ENCODE data around the gene C17orf107.

DNA sequence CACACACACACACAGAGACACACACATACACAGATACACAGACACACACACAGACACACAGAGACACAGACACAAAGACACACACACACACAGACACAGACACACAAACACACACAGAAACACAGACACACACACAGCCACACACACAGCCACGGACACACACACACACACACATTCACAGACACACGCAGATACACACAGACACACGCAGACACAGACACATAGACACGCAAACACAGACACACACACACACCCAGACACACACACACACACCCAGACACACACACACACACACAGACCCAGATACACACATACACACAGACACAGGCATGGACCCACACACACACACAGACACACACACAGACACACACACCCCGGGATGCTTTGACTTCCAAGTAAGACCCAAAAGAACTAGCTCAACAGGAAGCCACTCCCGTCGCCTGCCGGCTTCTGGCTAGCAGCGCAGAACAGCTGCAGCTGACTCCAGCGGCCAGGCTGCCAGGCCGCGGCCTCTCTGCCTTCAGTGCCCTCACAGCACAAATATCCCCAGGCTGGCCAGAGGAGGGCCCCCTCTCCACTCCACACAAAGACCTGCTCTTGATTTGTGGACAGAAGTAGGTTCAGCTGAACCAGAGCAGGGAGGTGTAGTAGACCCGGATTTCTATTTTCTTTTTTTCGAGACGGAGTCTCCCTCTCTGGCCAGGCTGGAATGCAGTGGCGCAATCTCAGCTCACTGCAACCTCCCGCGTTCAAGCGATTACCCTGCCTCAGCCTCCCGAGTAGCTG lies 9.6 kb downstream of the C17orf107 start:
- TF ChIP-seq, protein P1, sequence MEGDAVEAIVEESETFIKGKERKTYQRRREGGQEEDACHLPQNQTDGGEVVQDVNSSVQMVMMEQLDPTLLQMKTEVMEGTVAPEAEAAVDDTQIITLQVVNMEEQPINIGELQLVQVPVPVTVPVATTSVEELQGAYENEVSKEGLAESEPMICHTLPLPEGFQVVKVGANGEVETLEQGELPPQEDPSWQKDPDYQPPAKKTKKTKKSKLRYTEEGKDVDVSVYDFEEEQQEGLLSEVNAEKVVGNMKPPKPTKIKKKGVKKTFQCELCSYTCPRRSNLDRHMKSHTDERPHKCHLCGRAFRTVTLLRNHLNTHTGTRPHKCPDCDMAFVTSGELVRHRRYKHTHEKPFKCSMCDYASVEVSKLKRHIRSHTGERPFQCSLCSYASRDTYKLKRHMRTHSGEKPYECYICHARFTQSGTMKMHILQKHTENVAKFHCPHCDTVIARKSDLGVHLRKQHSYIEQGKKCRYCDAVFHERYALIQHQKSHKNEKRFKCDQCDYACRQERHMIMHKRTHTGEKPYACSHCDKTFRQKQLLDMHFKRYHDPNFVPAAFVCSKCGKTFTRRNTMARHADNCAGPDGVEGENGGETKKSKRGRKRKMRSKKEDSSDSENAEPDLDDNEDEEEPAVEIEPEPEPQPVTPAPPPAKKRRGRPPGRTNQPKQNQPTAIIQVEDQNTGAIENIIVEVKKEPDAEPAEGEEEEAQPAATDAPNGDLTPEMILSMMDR (IDR thresholded peaks at IDR 0.05): peak; percentile 78 to 96 (median 91)
- no peak for TF ChIP-seq POLR2A (IDR thresholded peaks at IDR 0.05)
